Upper lobe of left lung (tissue), 6 donors: ENCODE results near the gene GCNA. TPM values are rescaled to one million over a fixed set of nuclear protein-coding genes. Genes with fewer than 3 reads are reported as not detected.

ENCODE experiments used
- ATAC-seq, 2 donors: fragments of 200-7000 bp; cut with Tn5 transposase; one replicate each; pipeline ENCODE4 v1.9.1; 2022; ENCODE audit warnings: mild to moderate bottlenecking in 2 of 2, moderate library complexity in 2 of 2; ENCODE audit not compliant: low FRiP score in 2 of 2
- DNase-seq, 2 donors: peaks; one replicate each; pipeline ENCODE4 v3.0.0-alpha.2; 2019 to 2020
- H3K27ac ChIP-seq, 4 donors: fragments of 200-600 bp; sonication (generic); one replicate each; pipeline ENCODE4 v1.5.1; 2016 to 2019
- H3K27me3 ChIP-seq, 4 donors: fragments of 200-600 bp; sonication (generic); one replicate each; pipeline ENCODE4 v1.5.1; 2017 to 2019
- H3K36me3 ChIP-seq, 4 donors: fragments of 200-600 bp; sonication (generic); one replicate each; pipeline ENCODE4 v1.5.1; 2016 to 2019
- H3K4me1 ChIP-seq, 4 donors: fragments of 200-600 bp; sonication (generic); one replicate each; pipeline ENCODE4 v1.5.1; 2018 to 2019
- H3K4me3 ChIP-seq, 4 donors: fragments of 200-600 bp; sonication (generic); one replicate each; pipeline ENCODE4 v1.5.1; 2017 to 2019; ENCODE audit warnings: mild to moderate bottlenecking in 2 of 4, moderate library complexity in 1 of 4
- H3K9me3 ChIP-seq, 4 donors: fragments of 200-600 bp; sonication (generic); one replicate each; pipeline ENCODE4 v1.5.1; 2018 to 2019
- CTCF ChIP-seq, 6 experiments: fragments of 450-650 bp in 4 of 6; fragments of 200-600 bp in 2 of 6; sonication (generic) in 2 of 6; IDR thresholded peaks; one replicate each; pipeline ENCODE4 v1.5.1; 2016 to 2019; ENCODE audit warnings: antibody characterized with exemption in 6 of 6
- EP300 ChIP-seq, 4 donors: sonication (generic); formaldehyde crosslinking; IDR thresholded peaks; one replicate each; pipeline ENCODE4 v1.5.1; 2017; ENCODE audit warnings: antibody characterized with exemption in 4 of 4, control low read depth in 2 of 4
- POLR2A ChIP-seq, 4 donors: fragments of 450-650 bp; IDR thresholded peaks; one replicate each; pipeline ENCODE4 v1.5.1; 2016 to 2017; ENCODE audit warnings: antibody characterized with exemption in 4 of 4, mild to moderate bottlenecking in 2 of 4
- POLR2AphosphoS5 ChIP-seq, 2 donors: sonication (generic); formaldehyde crosslinking; IDR thresholded peaks; one replicate each; pipeline ENCODE4 v1.5.1; 2017; ENCODE audit warnings: antibody characterized with exemption in 2 of 2
- WGBS, 2 donors: methylation state at CpG; one replicate each; pipeline ENCODE4 v1.1.5; 2017 to 2018; 5-methylcytosine and 5-hydroxymethylcytosine counted together
- total RNA-seq, 6 donors: library from RNA; depleted of rRNA in 4 of 6; stranded (reverse); fragments of >200 nt in 4 of 6; gene quantifications; one replicate each; pipeline versions ENCODE4 v1.1.0 to v1.2.1, GENCODE V29; 2016 to 2021
- donor health status: DM: no; HTN: no; CAD: no; lungs with moderate emphysema.
- donor health status: DM: no; HTN: yes; CAD: no; lungs with severe emphysema.

GCNA gene
- total RNA-seq, 6 donors from 2014 or later, result 1.1 to 7.3 (median 2.9) TPM

- Histone ChIP-seq H3K4me1 (peaks cover 0 to 5% (median 0%) of the 10 kb centered on the region in 4 donors), H3K27ac (no peak overlapping the region), H3K36me3 (no peaks in the 10 kb centered on the region), H3K9me3 (no peaks in the 10 kb centered on the region), H3K4me3 (no peak overlapping the region), H3K27me3 (no peaks in the 10 kb centered on the region)
- no peak for TF ChIP-seq POLR2A (IDR thresholded peaks at IDR 0.05)
- TF ChIP-seq POLR2AphosphoS5 (IDR thresholded peaks at IDR 0.05), result no peak
- no peak for TF ChIP-seq EP300 (IDR thresholded peaks at IDR 0.05)
- TF ChIP-seq CTCF (IDR thresholded peaks at IDR 0.05), result no peak
- DNase-seq (no peak), ATAC-seq (no peak)
- 72 to 73% methylated on average over 9 to 10 of the region's 10 CpGs for WGBS, 2 donors
These were observed 54.9 kb downstream of the GCNA start for GRCh38 chrX:71632923-71633657.

GRCh38 chrX:71634366-71634765 lies 56.1 kb downstream of the GCNA start:
- DNase-seq, result no peak
- 81 to 89% methylated on average over 3 to 6 of the region's 6 CpGs for WGBS, 2 donors
- Histone ChIP-seq H3K4me1 (peaks cover 0 to 5% (median 0%) of the 10 kb centered on the region in 4 donors), H3K36me3 (no peaks in the 10 kb centered on the region), H3K9me3 (no peaks in the 10 kb centered on the region), H3K27ac (no peak overlapping the region), H3K27me3 (no peaks in the 10 kb centered on the region), H3K4me3 (no peak overlapping the region)
- no peak for ATAC-seq
- no peak for TF ChIP-seq POLR2AphosphoS5 (IDR thresholded peaks at IDR 0.05)
- TF ChIP-seq POLR2A (IDR thresholded peaks at IDR 0.05), result no peak
- no peak for TF ChIP-seq EP300 (IDR thresholded peaks at IDR 0.05)
- TF ChIP-seq CTCF (IDR thresholded peaks at IDR 0.05), result no peak

DNA sequence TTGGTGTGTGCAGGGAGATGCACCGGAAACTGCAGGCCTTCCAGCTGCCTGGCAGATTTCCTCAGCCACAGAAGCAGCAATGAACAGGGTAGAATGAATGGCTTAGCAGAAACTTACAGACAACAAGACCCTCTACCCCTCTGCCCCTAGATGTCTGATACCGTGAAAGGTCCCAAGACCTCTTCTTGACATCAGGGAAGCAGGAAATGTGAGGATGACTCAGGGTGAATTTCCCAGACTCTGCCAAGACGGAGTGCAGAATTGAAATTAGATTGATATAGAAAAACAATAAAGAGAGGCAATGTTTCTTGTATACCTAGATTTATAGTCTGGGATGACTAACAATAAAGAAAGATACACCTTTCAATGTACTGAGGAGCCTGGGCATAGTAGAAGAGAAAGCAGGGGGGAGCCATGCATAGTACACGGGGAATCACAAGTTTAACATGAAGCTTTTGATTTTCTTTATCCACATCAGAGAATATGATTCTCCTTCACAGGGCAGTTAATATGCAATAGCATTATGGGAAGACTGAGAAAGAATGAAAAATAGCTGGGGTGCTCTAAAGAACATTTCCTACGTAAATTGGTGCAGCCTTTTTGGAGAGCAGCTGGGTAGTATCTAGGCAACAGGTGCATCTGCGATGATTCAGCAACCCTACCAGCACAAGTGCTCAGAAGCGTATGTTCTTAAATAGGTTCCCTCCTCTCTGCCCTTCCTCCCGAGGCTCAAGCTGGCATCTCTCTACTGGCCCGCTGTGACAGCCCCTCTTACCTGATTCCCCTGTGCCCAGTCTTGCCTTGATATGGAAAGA lies 58.4 kb downstream of the GCNA start:
- no peak overlapping the region for H3K4me3 ChIP-seq
- no peak overlapping the region for H3K27ac ChIP-seq
- WGBS, 2 donors, result 73 to 78% methylated on average over 8 to 9 of the region's 9 CpGs
- DNase-seq (no peak), ATAC-seq (no peak)
- no peak for TF ChIP-seq EP300 (IDR thresholded peaks at IDR 0.05)
- no peak for TF ChIP-seq POLR2A (IDR thresholded peaks at IDR 0.05)
- no peak for TF ChIP-seq POLR2AphosphoS5 (IDR thresholded peaks at IDR 0.05)
- no peak for TF ChIP-seq CTCF (IDR thresholded peaks at IDR 0.05)
- no peaks in the 10 kb centered on the region for H3K36me3 ChIP-seq
- no peaks in the 10 kb centered on the region for H3K9me3 ChIP-seq
- H3K4me1 ChIP-seq, result peaks cover 0 to 5% (median 0%) of the 10 kb centered on the region in 4 donors
- no peaks in the 10 kb centered on the region for H3K27me3 ChIP-seq

GRCh38 chrX:71637253-71637618 lies 59.0 kb downstream of the GCNA start:
- H3K27me3 ChIP-seq, result no peaks in the 10 kb centered on the region
- DNase-seq, result no peak
- no peak for TF ChIP-seq POLR2A (IDR thresholded peaks at IDR 0.05)
- TF ChIP-seq CTCF (IDR thresholded peaks at IDR 0.05), result no peak
- TF ChIP-seq EP300 (IDR thresholded peaks at IDR 0.05), result no peak
- no peak for TF ChIP-seq POLR2AphosphoS5 (IDR thresholded peaks at IDR 0.05)
- no peaks in the 10 kb centered on the region for H3K9me3 ChIP-seq
- H3K4me1 ChIP-seq, result peaks cover 0 to 5% (median 0%) of the 10 kb centered on the region in 4 donors
- H3K4me3 ChIP-seq, result no peak overlapping the region
- 84 to 100% methylated on average over 1 to 3 of the region's 3 CpGs for WGBS, 2 donors
- no peak for ATAC-seq
- H3K27ac ChIP-seq, result no peak overlapping the region
- H3K36me3 ChIP-seq, result no peaks in the 10 kb centered on the region
